Liver (tissue), 9 donors: ENCODE data around the gene ST7. TPM values are rescaled to one million over a fixed set of nuclear protein-coding genes. Genes with fewer than 3 reads are reported as not detected.

Source experiments
- DNase-seq: peaks from one replicate; pipeline ENCODE4 v3.0.0-alpha.2; 2017; ENCODE audit warnings: low spot score
- H3K27ac ChIP-seq, 2 donors: one replicate each; pipeline ENCODE4 v1.7.0; 2013; ENCODE audit warnings: inconsistent platforms in 2 of 2, low read length in 2 of 2, control low read depth in 1 of 2, low read depth in 1 of 2, mild to moderate bottlenecking in 1 of 2
- H3K27me3 ChIP-seq, 4 donors: one replicate each; pipeline versions ENCODE4 v1.6.1 to v1.7.0; 2013; ENCODE audit warnings: low read length in 3 of 4, inconsistent platforms in 1 of 4, mild to moderate bottlenecking in 1 of 4, moderate library complexity in 1 of 4; ENCODE audit not compliant: control insufficient read depth in 4 of 4, insufficient read depth in 4 of 4
- H3K36me3 ChIP-seq, 4 donors: one replicate each; pipeline versions ENCODE4 v1.6.1 to v1.7.0; 2013; ENCODE audit warnings: low read length in 3 of 4, mild to moderate bottlenecking in 3 of 4, low read depth in 1 of 4, moderate library complexity in 1 of 4; ENCODE audit not compliant: control insufficient read depth in 4 of 4, insufficient read depth in 3 of 4
- H3K4me1 ChIP-seq, 4 donors: one replicate each; pipeline versions ENCODE4 v1.6.1 to v1.7.0; 2013; ENCODE audit warnings: low read length in 3 of 4, mild to moderate bottlenecking in 3 of 4, moderate library complexity in 1 of 4; ENCODE audit not compliant: control insufficient read depth in 4 of 4, insufficient read depth in 4 of 4
- H3K4me3 ChIP-seq, 3 donors: one replicate each; pipeline versions ENCODE4 v1.6.1 to v1.7.0; 2013; ENCODE audit warnings: low read length in 3 of 3, control low read depth in 1 of 3, low read depth in 1 of 3, mild to moderate bottlenecking in 1 of 3
- H3K9ac ChIP-seq, 2 donors: one replicate each; pipeline ENCODE4 v1.7.0; 2013; ENCODE audit warnings: low read length in 2 of 2, mild to moderate bottlenecking in 2 of 2, moderate library complexity in 2 of 2, control low read depth in 1 of 2, low read depth in 1 of 2
- H3K9me3 ChIP-seq, 4 donors: one replicate each; pipeline versions ENCODE4 v1.6.1 to v1.7.0; 2013; ENCODE audit warnings: low read length in 3 of 4; ENCODE audit not compliant: control insufficient read depth in 4 of 4
- EGR1 ChIP-seq, 2 donors: IDR thresholded peaks; 2 replicates each; pipeline ENCODE4 v1.6.1; 2016 to 2018; ENCODE audit warnings: antibody characterized with exemption in 2 of 2, low read depth in 2 of 2
- FOXA1 ChIP-seq: IDR thresholded peaks from 2 replicates; pipeline ENCODE4 v1.6.1; 2016; ENCODE audit warnings: antibody characterized with exemption
- FOXA2 ChIP-seq: IDR thresholded peaks from 2 replicates; pipeline ENCODE4 v1.6.1; 2016; ENCODE audit warnings: antibody characterized with exemption
- HNF4A ChIP-seq, 2 donors: conservative IDR thresholded peaks; 2 replicates each; pipeline ENCODE4 v1.6.1; 2016; ENCODE audit warnings: antibody characterized with exemption in 2 of 2, mild to moderate bottlenecking in 2 of 2
- HNF4G ChIP-seq: IDR thresholded peaks from 2 replicates; pipeline ENCODE4 v1.6.1; 2016; ENCODE audit warnings: antibody characterized with exemption
- JUND ChIP-seq, 2 donors: IDR thresholded peaks; 2 replicates each; pipeline ENCODE4 v1.6.1; 2016; ENCODE audit warnings: antibody characterized with exemption in 2 of 2
- NR2F2 ChIP-seq: IDR thresholded peaks from 2 replicates; pipeline ENCODE4 v1.6.1; 2016; ENCODE audit warnings: antibody characterized with exemption
- RAD21 ChIP-seq, 2 donors: IDR thresholded peaks; 2 replicates each; pipeline ENCODE4 v1.6.1; 2016; ENCODE audit warnings: antibody characterized with exemption in 2 of 2, mild to moderate bottlenecking in 2 of 2
- RXRA ChIP-seq, 2 donors: IDR thresholded peaks; 2 replicates each; pipeline ENCODE4 v1.6.1; 2017 to 2018; ENCODE audit warnings: antibody characterized with exemption in 2 of 2, mild to moderate bottlenecking in 1 of 2
- SP1 ChIP-seq: IDR thresholded peaks from 2 replicates; pipeline ENCODE4 v1.6.1; 2018; ENCODE audit warnings: antibody characterized with exemption, mild to moderate bottlenecking
- TAF1 ChIP-seq: conservative IDR thresholded peaks from 2 replicates; pipeline ENCODE4 v1.6.1; 2016; ENCODE audit warnings: antibody characterized with exemption, mild to moderate bottlenecking
- YY1 ChIP-seq: IDR thresholded peaks from 2 replicates; pipeline ENCODE4 v1.6.1; 2016; ENCODE audit warnings: antibody characterized with exemption, mild to moderate bottlenecking
- WGBS: extraction: QIAGEN DNeasy Blood & Tissue Kit; methylation state at CpG from one replicate; pipeline ENCODE4 v1.1.7; 2013; 5-methylcytosine and 5-hydroxymethylcytosine counted together
- polyA plus RNA-seq, 2 donors: library from polyadenylated mRNA; stranded (reverse) in 1 of 2; unstranded in 1 of 2; fragments of 200-250 nt in 1 of 2; fragments of >200 nt in 1 of 2; fragmentation: Nextera tagmentation in 1 of 2; extraction: Ambion mirVana in 1 of 2; gene quantifications; one replicate each; pipeline versions ENCODE4 v1.2.1 to v1.2.3, GENCODE V29; 2013 to 2015
- total RNA-seq, 2 donors: library from RNA; depleted of rRNA; stranded (reverse); fragments of >200 nt; gene quantifications; one replicate each; pipeline ENCODE4 v1.2.3, GENCODE V29; 2014
- TF ChIP-seq, protein P1 (sequence below): IDR thresholded peaks from 2 replicates; pipeline ENCODE4 v1.6.1; 2016; ENCODE audit warnings: antibody characterized with exemption, mild to moderate bottlenecking
- TF ChIP-seq, protein P2 (sequence below): IDR thresholded peaks from 2 replicates; pipeline ENCODE4 v1.6.1; 2016; ENCODE audit warnings: antibody characterized with exemption
- TF ChIP-seq, protein P3 (sequence below): IDR thresholded peaks from 2 replicates; pipeline ENCODE4 v1.6.1; 2016; ENCODE audit warnings: antibody characterized with exemption
- TF ChIP-seq, protein P4 (sequence below): IDR thresholded peaks from 2 replicates; pipeline ENCODE4 v1.6.1; 2016; ENCODE audit warnings: antibody characterized with exemption
- TF ChIP-seq, protein P5 (sequence below): fragments of 150-350 bp; IDR thresholded peaks from 2 replicates; pipeline ENCODE4 v1.5.1; 2017; ENCODE audit warnings: improper control_type of control experiment, low read depth, low read length; ENCODE audit not compliant: missing input control
- donor health status: healthy.
- donor health status: healthy.
- donor health status: healthy.
- donor health status: healthy.
- donor health status: healthy.

Gene ST7
- total and polyA plus RNA-seq, 4 donors: 13.5 to 30.7 (median 22.6) TPM

DNA sequence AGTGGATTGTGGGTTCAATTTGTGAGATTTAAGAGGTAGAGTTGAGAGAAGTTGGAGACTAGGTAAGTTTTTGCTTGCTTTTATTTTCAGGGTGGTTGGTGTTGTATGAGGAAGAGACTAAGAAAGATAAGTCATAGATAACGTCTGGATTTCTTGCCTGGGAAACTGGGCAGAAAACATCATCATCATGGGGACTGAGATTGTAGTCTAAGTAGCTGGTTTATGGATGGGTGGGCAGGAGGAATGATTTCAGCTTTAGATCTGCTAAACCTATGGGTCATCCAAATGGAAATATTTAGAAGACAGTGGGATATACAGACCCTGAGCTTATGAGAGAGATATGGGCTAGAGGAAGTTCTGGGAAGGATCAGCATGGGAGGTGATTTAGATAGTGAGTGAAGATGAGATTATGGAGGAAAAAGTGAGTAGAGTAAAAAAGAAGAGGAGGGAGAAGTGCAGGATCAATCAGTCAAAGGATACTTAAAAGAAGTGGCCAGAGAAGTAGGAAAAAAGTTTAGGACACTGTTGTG is 199.8 kb downstream of the ST7 start:
- H3K36me3 ChIP-seq: no peaks in the 10 kb centered on the region
- no peak overlapping the region for H3K27ac ChIP-seq
- H3K27me3 ChIP-seq: no peaks in the 10 kb centered on the region
- H3K9me3 ChIP-seq: no peaks in the 10 kb centered on the region
- no peak for TF ChIP-seq EGR1 (IDR thresholded peaks at IDR 0.05; ENCODE audit: low read depth in 2 of 2)
- TF ChIP-seq, protein P1, sequence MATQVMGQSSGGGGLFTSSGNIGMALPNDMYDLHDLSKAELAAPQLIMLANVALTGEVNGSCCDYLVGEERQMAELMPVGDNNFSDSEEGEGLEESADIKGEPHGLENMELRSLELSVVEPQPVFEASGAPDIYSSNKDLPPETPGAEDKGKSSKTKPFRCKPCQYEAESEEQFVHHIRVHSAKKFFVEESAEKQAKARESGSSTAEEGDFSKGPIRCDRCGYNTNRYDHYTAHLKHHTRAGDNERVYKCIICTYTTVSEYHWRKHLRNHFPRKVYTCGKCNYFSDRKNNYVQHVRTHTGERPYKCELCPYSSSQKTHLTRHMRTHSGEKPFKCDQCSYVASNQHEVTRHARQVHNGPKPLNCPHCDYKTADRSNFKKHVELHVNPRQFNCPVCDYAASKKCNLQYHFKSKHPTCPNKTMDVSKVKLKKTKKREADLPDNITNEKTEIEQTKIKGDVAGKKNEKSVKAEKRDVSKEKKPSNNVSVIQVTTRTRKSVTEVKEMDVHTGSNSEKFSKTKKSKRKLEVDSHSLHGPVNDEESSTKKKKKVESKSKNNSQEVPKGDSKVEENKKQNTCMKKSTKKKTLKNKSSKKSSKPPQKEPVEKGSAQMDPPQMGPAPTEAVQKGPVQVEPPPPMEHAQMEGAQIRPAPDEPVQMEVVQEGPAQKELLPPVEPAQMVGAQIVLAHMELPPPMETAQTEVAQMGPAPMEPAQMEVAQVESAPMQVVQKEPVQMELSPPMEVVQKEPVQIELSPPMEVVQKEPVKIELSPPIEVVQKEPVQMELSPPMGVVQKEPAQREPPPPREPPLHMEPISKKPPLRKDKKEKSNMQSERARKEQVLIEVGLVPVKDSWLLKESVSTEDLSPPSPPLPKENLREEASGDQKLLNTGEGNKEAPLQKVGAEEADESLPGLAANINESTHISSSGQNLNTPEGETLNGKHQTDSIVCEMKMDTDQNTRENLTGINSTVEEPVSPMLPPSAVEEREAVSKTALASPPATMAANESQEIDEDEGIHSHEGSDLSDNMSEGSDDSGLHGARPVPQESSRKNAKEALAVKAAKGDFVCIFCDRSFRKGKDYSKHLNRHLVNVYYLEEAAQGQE: no peak
- H3K4me3 ChIP-seq: no peak overlapping the region
- WGBS: 71% methylated on average over 1 of the region's 1 CpG
- H3K9ac ChIP-seq: no peak overlapping the region
- peaks cover 0 to 16% (median 6%) of the 10 kb centered on the region in 4 donors for H3K4me1 ChIP-seq
- DNase-seq: no peak

DNA sequence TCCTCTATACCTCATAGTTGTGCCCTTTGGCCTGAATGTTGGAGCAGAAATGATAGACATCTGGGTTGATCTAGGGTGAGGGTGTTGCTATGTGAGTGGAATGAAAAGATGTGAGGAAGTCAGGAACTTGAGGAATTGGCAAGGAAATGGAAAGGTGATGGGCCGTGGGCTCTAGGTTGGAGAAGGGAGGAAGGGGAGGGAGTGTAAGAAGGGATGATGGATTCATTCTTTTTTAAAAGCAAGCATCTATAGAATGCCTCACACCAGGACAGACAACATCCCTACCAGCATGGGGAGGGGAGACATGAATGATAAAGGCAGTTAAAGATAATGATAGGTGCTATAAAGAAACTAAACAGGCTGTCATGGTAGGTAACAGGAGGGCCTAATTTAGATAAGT is 201.4 kb downstream of the ST7 start:
- H3K27ac ChIP-seq: no peak overlapping the region
- no peak for DNase-seq
- TF ChIP-seq, protein P2, sequence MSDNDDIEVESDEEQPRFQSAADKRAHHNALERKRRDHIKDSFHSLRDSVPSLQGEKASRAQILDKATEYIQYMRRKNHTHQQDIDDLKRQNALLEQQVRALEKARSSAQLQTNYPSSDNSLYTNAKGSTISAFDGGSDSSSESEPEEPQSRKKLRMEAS: no peak
- no peak for TF ChIP-seq FOXA1
- TF ChIP-seq SP1: no peak
- TF ChIP-seq, protein P3, sequence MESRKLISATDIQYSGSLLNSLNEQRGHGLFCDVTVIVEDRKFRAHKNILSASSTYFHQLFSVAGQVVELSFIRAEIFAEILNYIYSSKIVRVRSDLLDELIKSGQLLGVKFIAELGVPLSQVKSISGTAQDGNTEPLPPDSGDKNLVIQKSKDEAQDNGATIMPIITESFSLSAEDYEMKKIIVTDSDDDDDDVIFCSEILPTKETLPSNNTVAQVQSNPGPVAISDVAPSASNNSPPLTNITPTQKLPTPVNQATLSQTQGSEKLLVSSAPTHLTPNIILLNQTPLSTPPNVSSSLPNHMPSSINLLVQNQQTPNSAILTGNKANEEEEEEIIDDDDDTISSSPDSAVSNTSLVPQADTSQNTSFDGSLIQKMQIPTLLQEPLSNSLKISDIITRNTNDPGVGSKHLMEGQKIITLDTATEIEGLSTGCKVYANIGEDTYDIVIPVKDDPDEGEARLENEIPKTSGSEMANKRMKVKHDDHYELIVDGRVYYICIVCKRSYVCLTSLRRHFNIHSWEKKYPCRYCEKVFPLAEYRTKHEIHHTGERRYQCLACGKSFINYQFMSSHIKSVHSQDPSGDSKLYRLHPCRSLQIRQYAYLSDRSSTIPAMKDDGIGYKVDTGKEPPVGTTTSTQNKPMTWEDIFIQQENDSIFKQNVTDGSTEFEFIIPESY: no peak
- TF ChIP-seq EGR1 (IDR thresholded peaks at IDR 0.05; ENCODE audit: low read depth in 2 of 2): no peak
- TF ChIP-seq RXRA (IDR thresholded peaks at IDR 0.05): no peak
- TF ChIP-seq NR2F2: no peak
- TF ChIP-seq JUND (IDR thresholded peaks at IDR 0.05): no peak
- no peak for TF ChIP-seq TAF1
- TF ChIP-seq, protein P4, sequence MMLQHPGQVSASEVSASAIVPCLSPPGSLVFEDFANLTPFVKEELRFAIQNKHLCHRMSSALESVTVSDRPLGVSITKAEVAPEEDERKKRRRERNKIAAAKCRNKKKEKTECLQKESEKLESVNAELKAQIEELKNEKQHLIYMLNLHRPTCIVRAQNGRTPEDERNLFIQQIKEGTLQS: no peak
- TF ChIP-seq RAD21 (IDR thresholded peaks at IDR 0.05): no peak
- TF ChIP-seq HNF4G: no peak
- no peak for TF ChIP-seq HNF4A (conservative IDR thresholded peaks at IDR 0.05)
- TF ChIP-seq YY1: no peak
- TF ChIP-seq, protein P1: no peak
- TF ChIP-seq FOXA2: no peak
- TF ChIP-seq, protein P5, sequence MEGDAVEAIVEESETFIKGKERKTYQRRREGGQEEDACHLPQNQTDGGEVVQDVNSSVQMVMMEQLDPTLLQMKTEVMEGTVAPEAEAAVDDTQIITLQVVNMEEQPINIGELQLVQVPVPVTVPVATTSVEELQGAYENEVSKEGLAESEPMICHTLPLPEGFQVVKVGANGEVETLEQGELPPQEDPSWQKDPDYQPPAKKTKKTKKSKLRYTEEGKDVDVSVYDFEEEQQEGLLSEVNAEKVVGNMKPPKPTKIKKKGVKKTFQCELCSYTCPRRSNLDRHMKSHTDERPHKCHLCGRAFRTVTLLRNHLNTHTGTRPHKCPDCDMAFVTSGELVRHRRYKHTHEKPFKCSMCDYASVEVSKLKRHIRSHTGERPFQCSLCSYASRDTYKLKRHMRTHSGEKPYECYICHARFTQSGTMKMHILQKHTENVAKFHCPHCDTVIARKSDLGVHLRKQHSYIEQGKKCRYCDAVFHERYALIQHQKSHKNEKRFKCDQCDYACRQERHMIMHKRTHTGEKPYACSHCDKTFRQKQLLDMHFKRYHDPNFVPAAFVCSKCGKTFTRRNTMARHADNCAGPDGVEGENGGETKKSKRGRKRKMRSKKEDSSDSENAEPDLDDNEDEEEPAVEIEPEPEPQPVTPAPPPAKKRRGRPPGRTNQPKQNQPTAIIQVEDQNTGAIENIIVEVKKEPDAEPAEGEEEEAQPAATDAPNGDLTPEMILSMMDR: no peak
- H3K4me3 ChIP-seq: no peak overlapping the region
- WGBS: 94% methylated on average over 1 of the region's 1 CpG
- H3K27me3 ChIP-seq: no peaks in the 10 kb centered on the region
- no peak overlapping the region for H3K9ac ChIP-seq
- peaks cover 0 to 16% (median 6%) of the 10 kb centered on the region in 4 donors for H3K4me1 ChIP-seq
- no peaks in the 10 kb centered on the region for H3K9me3 ChIP-seq
- no peaks in the 10 kb centered on the region for H3K36me3 ChIP-seq
